Progenitor cell of endocrine pancreas (in vitro differentiated cells): ENCODE results near the gene PDE7B. TPM values are rescaled to one million over a fixed set of nuclear protein-coding genes. Genes with fewer than 3 reads are reported as not detected.

Source experiments
- DNase-seq: peaks from one replicate; pipeline ENCODE4 v3.0.0; 2021; ENCODE audit warnings: low spot score; ENCODE audit not compliant: unreplicated experiment
- H3K27ac Mint-ChIP-seq: 2 replicates; pipeline ENCODE4 v1.8.0; 2021; ENCODE audit warnings: mild to moderate bottlenecking, moderate library complexity, mixed read lengths
- H3K27me3 Mint-ChIP-seq: 2 replicates; pipeline ENCODE4 v1.8.0; 2021; ENCODE audit warnings: mixed read lengths
- H3K36me3 Mint-ChIP-seq: 2 replicates; pipeline ENCODE4 v1.8.0; 2022; ENCODE audit warnings: mixed read lengths; ENCODE audit not compliant: insufficient read depth
- H3K4me1 Mint-ChIP-seq: 2 replicates; pipeline ENCODE4 v1.8.0; 2021; ENCODE audit warnings: low read depth, mixed read lengths
- H3K4me3 Mint-ChIP-seq: 2 replicates; pipeline ENCODE4 v1.8.0; 2021; ENCODE audit warnings: low read depth, mild to moderate bottlenecking, moderate library complexity, mixed read lengths
- H3K9me3 Mint-ChIP-seq: 2 replicates; pipeline ENCODE4 v1.8.0; 2021; ENCODE audit warnings: low read depth, mixed read lengths
- total RNA-seq: library from RNA; stranded (reverse); gene quantifications from 2 replicates; pipeline ENCODE4 v1.2.1, GENCODE V29; 2021
- TF ChIP-seq, protein P1 (sequence below): fragments of 200-600 bp; sonication (generic); IDR thresholded peaks from one replicate; pipeline ENCODE4 v1.5.0; 2021; ENCODE audit warnings: antibody characterized with exemption, mild to moderate bottlenecking; ENCODE audit not compliant: unreplicated experiment

The PDE7B gene
- total RNA-seq, 1 donor from 2014 or later: 0.07 TPM

GRCh38 chr6:135940616-135941167 is 89.2 kb downstream of the PDE7B start:
- H3K4me3 Mint-ChIP-seq: no peak overlapping the region
- H3K27ac Mint-ChIP-seq: no peak overlapping the region
- peaks cover 2% of the 10 kb centered on the region for H3K4me1 Mint-ChIP-seq
- TF ChIP-seq, protein P1, sequence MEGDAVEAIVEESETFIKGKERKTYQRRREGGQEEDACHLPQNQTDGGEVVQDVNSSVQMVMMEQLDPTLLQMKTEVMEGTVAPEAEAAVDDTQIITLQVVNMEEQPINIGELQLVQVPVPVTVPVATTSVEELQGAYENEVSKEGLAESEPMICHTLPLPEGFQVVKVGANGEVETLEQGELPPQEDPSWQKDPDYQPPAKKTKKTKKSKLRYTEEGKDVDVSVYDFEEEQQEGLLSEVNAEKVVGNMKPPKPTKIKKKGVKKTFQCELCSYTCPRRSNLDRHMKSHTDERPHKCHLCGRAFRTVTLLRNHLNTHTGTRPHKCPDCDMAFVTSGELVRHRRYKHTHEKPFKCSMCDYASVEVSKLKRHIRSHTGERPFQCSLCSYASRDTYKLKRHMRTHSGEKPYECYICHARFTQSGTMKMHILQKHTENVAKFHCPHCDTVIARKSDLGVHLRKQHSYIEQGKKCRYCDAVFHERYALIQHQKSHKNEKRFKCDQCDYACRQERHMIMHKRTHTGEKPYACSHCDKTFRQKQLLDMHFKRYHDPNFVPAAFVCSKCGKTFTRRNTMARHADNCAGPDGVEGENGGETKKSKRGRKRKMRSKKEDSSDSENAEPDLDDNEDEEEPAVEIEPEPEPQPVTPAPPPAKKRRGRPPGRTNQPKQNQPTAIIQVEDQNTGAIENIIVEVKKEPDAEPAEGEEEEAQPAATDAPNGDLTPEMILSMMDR: no peak
- no peaks in the 10 kb centered on the region for H3K9me3 Mint-ChIP-seq
- H3K36me3 Mint-ChIP-seq: no peaks in the 10 kb centered on the region
- no peaks in the 10 kb centered on the region for H3K27me3 Mint-ChIP-seq
- no peak for DNase-seq

- Mint-ChIP-seq H3K4me3 (no peak overlapping the region), H3K36me3 (no peaks in the 10 kb centered on the region), H3K27ac (no peak overlapping the region), H3K27me3 (no peaks in the 10 kb centered on the region), H3K4me1 (no peaks in the 10 kb centered on the region), H3K9me3 (no peaks in the 10 kb centered on the region)
- TF ChIP-seq, protein P1: no peak
- DNase-seq: no peak
Measured at GRCh38 chr6:135941275-135942025, 89.9 kb downstream of the PDE7B start.

- Mint-ChIP-seq H3K27ac (no peak overlapping the region), H3K4me1 (peaks cover 3% of the 10 kb centered on the region), H3K9me3 (no peaks in the 10 kb centered on the region), H3K36me3 (no peaks in the 10 kb centered on the region), H3K27me3 (no peaks in the 10 kb centered on the region), H3K4me3 (no peak overlapping the region)
- TF ChIP-seq, protein P1: no peak
- no peak for DNase-seq
Measured at GRCh38 chr6:135944120-135944519, 92.6 kb downstream of the PDE7B start.

DNA sequence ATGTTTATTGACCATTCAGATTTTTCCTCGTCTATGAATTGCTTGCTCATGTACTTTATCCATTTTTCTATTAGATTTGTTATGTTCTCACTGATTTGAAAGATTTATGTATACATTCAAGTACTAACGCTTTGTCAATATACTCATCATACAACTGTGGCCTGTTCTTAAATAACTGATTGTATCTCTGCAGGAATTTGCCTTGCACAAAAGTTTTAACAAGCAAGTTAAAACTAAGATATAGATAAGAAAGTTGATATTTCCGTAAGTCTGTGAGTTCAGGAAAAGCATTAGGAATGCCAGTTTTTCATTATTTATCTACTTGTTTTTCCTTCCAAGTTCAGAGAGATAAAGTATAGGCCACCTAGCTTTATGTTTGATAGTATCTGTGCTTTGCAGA is 95.2 kb downstream of the PDE7B start:
- TF ChIP-seq, protein P1: no peak
- Mint-ChIP-seq H3K4me1 (peaks cover 3% of the 10 kb centered on the region), H3K27me3 (no peaks in the 10 kb centered on the region), H3K9me3 (no peaks in the 10 kb centered on the region), H3K36me3 (no peaks in the 10 kb centered on the region), H3K27ac (no peak overlapping the region), H3K4me3 (no peak overlapping the region)
- no peak for DNase-seq

GRCh38 chr6:135950669-135951068 is 99.2 kb downstream of the PDE7B start:
- no peak for DNase-seq
- H3K4me3 Mint-ChIP-seq: no peak overlapping the region
- no peak overlapping the region for H3K27ac Mint-ChIP-seq
- TF ChIP-seq, protein P1: no peak
- H3K4me1 Mint-ChIP-seq: peaks cover 3% of the 10 kb centered on the region
- no peaks in the 10 kb centered on the region for H3K27me3 Mint-ChIP-seq
- no peaks in the 10 kb centered on the region for H3K36me3 Mint-ChIP-seq
- H3K9me3 Mint-ChIP-seq: no peaks in the 10 kb centered on the region
